ENCODE results near the gene INPP5E.

DNA sequence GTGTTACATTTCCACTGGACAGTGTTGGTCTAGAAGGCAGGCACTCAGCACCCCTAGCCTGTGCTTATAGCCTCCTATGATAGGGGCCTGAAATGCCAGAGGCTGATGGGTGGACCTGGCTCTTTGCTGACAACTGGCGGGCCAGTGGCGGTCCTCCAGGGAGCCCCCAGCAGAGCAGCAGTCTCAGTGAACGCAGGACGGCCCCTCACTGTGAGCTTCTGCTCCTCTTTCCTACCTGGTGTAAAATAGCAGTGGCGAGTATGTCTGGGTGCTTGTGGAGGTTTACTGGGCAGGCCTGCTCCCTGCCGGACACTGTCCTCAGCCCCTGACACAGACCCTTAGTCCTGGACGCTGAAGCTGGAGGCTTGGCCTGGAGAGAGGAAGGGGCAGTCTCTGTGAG is 46.5 kb upstream of the INPP5E start:
- TF ChIP-seq TAF1 (IDR thresholded peaks at IDR 0.05; ENCODE audit: borderline replicate concordance, insufficient read depth, low read length): no peak
- TF ChIP-seq POLR2AphosphoS5 (IDR thresholded peaks at IDR 0.05; ENCODE audit: low read depth, low read length): no peak
- no peak for TF ChIP-seq REST (IDR thresholded peaks at IDR 0.05; ENCODE audit: insufficient read depth in 1 of 2, low read depth in 2 of 2, low read length in 2 of 2)
